NCI-H2107 treated with DMSO at 0.1 percent for 48 hours (cell line): ENCODE results near the gene CPZ.
"Not testable (repeated sequence)": the region's sequence is repeated elsewhere in the genome, so short reads cannot be mapped to it uniquely, and the experiment has no call there.

ENCODE experiments used
- DNase-seq: peaks from one replicate; lab custom pipeline; 2025; ENCODE audit not compliant: unreplicated experiment; lab: John Stamatoyannopoulos, UW

Gene CPZ

GRCh38 chr4:8556341-8557150 lies 36.0 kb upstream of the CPZ start:
- no peak for DNase-seq

DNA sequence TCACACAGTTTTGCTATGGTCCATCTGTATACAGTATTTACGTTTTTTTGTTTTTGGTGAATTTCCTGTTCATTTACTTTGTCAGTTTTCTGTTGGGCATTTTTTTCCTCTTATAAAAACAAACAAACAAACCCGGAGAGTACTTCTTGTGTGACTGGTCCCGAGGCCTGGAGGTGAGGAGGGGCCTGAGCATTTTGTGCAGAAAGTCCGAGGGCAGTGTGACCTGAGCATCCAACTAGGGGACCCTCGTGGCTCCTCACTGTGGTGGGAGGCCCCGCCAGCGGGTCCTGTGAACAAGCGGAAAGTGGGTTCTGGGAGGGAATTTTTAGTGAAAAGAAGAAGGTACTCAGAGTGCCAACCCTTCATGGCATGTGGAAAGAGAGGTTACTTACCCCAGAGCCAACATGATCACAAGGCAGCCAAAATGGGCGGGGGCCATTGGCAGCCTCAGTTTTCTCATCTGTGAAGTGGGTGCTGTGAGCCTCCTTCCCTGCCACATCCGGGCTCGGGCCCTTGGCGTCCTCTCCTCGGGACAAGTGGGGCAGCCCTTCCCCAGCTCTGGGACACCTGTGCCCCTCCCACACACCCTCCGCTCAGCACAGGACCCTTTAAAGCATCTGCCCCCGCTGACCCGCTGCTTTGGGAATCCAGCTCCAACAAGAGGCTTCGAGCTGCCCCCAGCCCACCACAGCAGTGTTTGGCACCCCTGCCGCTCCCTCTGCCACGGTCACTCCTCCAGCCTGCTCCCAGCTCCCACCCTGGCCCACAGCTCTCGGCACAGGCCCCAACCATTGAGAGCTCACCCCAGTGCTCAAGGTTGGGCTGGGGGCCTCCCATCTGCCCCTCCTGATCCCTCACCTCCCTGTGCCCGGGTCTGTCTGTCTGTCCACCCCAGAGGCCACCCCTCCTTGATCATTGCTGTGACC lies 35.2 kb upstream of the CPZ start:
- no peak for DNase-seq

DNA sequence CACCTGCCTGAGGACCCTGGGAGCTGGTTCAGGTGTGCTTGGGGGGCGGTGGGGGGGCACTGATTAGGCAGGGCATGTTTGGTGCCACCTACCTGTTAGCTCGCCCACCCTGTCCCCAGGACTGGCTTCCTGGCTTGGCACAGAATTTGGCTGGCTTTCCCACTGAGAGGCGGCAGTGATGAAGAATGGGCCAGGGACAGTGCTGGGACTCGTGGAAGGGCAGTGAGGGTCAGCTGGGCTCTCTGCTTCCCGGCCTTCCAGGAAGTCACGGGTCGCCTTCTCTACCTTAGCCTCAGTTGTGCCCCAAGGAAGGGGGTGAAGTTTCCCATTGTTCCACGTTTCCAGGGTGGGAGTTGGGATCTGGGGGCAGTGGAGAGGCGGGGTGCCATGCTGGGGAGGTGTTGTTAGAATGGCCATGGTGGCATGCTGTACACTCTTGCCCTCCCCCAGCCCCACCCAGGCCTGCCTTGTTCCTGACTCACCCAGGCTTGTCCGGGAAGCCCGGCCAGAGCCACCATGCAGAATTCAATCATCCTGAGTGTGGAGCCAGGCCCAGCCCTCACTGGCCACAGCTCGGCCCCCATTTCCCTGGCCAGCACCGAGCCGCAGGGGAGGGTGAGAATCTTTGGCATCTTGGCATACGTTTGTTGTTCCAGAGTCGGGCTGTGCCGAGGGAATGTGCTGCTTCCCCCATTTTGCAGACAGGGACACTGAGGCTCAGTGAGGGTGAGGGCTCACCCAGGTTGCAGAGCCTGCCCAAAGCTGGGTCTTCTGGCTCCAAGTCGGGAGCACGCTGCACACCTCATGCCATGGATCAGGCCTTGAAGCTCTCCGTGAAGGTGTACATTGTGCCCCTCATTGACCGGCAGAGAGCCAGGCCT lies 34.2 kb upstream of the CPZ start:
- DNase-seq: no peak

GRCh38 chr4:8559011-8559410 lies 33.6 kb upstream of the CPZ start:
- no peak for DNase-seq

- no peak for DNase-seq
Observed at GRCh38 chr4:8559524-8560264, 32.9 kb upstream of the CPZ start.

GRCh38 chr4:8560265-8561047 lies 32.1 kb upstream of the CPZ start:
- DNase-seq: no peak

DNA sequence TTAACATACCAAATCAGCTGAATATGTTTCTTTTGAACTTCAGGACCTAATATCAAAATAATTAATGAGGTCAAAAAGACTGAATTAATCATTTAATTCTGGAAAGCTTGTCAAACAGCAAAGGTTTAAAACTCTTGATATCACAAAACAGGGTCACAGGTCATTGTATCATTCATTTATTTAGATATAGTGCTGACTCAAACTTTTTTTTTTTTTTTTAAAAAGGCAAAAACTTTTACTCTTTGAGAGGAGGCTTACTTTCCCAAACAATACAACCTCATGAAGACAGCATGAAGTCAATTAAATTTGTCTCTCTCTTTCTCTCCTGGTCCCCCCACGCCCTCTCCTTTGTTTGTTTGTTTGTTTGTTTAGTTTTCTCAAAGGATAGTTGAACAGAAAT lies 28.0 kb upstream of the CPZ start:
- DNase-seq: no peak

GRCh38 chr4:8568068-8568668 lies 24.4 kb upstream of the CPZ start:
- no peak for DNase-seq

DNA sequence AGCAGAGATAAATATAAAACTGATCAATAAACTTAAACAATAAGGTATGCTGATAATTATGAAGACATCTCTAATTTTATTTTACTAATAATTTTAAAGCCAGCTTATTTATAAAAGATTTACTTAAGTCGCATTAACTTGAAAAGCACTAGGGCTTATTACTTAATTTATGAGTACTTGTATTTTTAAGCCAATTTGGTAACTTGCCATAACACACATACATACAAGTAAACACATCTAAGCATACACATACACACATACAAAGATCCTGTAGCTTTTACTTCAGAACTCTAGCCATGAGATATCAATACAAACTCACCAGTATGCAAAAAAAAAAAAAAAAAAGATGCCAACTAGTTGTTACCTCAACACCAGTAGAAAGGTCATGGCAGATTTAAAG lies 22.4 kb upstream of the CPZ start:
- DNase-seq: no peak

DNA sequence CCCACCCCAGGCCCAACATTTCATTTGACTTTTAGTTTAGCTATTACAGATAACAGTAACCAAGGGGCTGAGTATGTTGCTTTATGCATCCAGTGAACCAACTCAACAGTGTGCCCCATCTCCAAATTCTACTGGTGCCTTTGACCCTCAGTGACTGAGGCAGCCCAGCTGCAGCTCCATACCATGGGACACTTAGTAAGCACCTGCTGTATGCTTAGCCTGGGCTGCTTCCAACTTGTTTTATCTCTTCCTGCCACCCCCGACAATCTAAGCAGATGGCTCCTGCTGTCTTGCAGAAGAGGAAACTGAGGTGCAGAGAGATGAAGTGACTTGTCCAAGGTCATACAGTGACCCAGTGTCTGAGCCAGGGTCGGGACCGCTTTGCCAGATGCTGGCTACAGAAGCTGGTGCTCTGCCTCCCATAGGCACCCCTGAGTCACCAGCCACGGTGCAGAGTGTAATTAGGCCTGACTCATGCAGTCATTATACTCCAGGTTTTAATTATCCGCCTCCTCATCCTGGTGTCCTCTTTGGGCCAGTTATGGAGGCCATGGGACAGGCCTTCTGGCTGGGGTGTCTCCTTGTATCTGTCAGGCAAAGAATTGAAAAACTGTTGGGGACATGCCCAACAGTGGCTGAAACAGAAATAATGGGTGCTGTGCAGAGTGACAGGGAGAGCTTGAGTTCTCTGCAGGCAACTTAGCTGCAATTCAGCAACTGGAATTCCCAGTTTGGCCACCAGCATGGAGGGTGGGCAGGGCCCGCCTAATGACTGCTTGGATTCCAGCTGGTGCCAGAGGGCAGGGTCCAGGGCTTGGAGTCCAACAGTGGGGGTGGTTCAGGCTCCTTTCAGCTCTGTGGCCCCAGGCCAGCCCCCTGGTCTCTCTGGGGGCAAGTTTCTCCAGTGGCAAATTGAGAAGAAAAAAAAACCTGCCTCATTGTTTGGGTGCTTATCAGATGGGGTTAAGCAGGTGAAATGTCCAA lies 20.6 kb upstream of the CPZ start:
- DNase-seq: no peak

DNA sequence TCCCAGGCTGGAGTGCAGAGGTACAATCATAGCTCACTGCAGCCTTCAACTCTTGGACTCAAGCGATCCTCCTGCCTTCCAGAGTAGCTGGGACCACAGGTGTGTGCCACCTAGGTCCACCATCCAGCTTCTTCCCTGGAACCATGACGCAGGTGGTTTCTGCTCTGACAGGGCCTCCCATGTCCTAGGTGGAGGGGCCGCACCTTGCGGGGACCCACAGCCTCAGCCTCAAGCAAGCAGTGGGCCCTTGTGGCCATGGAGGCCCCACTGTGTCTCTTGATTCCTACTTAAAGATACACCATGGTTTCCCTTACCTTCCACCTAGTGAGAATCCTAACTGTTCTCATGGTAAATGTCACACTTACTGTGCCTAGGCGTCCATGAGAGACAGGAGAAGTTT lies 19.3 kb upstream of the CPZ start:
- DNase-seq: no peak

- DNase-seq: no peak
Observed at GRCh38 chr4:8574796-8575370, 17.7 kb upstream of the CPZ start.

DNA sequence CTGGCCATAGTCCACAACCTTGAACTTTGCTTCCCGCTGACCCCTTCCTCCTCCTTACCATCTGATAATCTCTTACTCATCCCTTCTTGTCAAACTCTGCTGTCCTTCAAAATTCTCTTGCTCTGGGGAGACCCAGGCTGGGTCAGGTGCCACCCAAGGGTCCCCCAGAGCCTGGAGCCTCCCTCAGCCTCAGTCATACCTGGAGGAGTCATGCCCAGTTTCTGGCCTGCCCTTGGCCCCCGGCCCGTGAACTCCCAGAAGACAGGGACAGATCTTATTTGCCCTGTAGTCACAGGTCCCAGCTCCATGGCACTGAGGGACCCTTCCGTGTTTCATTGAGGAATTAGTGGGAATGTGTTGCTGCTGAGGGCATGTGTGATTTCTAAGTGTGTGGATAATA lies 17.1 kb upstream of the CPZ start:
- no peak for DNase-seq

GRCh38 chr4:8576591-8576990 lies 16.0 kb upstream of the CPZ start:
- DNase-seq: not testable (repeated sequence)

DNA sequence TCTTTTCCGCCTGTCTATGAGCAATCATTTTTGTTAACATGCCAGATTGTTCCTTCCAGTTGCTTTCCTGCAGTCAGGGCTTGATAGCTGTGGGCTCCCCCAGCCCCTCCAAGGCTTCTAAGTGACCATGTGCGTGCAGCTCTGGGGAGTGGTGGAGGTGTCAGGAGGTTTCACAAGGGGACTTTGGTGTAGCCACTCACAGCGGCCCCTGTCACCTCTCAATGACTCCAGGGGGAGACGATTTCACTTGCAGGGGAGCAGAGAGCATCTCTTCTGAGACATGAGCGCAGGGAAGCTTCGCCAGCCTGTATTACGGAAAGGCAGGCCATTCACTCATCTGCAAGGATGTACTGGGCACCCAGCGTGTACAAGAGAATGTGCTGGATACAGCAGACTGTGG lies 15.5 kb upstream of the CPZ start:
- DNase-seq: no peak

GRCh38 chr4:8577972-8578371 lies 14.6 kb upstream of the CPZ start:
- no peak for DNase-seq

- no peak for DNase-seq
Observed at GRCh38 chr4:8578717-8579116, 13.8 kb upstream of the CPZ start.
